Tibial nerve (tissue), 3 donors: ENCODE data around the gene ISYNA1.

ENCODE experiments used
- CTCF ChIP-seq, 5 experiments: fragments of 200-600 bp in 3 of 5; fragments of 450-650 bp in 2 of 5; sonication (generic) in 3 of 5; IDR thresholded peaks; one replicate each; pipeline ENCODE4 v1.5.1; 2016 to 2019; ENCODE audit warnings: antibody characterized with exemption in 5 of 5, mild to moderate bottlenecking in 3 of 5, moderate library complexity in 2 of 5
- POLR2A ChIP-seq, 2 donors: fragments of 450-650 bp; IDR thresholded peaks; one replicate each; pipeline ENCODE4 v1.6.1; 2017; ENCODE audit warnings: antibody characterized with exemption in 2 of 2, mild to moderate bottlenecking in 2 of 2, moderate library complexity in 2 of 2

DNA sequence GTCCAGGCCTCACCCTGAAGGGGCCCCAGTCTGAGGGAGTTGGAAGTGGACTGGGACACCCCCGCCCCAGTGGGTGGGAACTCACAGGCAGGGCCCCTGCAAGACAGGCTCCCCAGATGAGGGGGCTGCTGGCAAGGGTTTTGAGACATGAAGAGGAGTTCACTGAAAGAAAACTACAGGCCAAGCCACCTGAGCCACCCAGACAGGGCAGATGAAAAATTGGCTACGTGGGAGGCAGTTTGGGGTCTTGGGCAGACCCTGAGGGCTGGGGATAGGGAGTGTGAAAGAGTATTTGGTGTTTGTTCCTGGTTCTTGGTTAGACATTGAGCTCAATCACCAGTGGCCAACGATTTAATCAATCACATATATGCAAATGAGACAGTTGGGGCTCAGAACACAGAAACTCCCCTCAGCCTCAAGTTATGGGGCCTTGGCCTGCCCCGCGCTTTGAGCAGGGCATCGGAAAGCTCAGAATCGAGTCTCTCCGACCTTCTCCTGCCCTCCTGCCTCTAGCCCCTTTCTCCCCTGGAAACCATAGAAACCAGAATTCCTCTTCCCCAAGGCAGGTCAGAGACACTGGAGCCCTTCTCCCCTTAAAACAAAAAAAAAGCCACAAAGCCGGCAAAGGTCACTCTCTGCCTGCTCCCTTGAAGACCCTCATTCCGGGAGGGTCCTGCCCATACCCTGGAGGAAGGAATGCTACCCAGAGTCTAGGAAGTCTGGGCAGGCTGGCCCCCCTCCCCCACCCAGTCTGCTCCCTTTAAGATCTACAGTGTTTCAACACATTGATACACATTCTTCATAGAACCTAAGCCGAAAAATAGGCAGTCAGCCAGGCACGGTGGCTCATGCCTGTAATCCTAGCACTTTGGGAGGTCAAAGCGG lies 1.3 kb upstream of the ISYNA1 start:
- no peak for TF ChIP-seq CTCF (IDR thresholded peaks at IDR 0.05)
- no peak for TF ChIP-seq POLR2A (IDR thresholded peaks at IDR 0.05)
